NK-92 treated with Interleukin-12 subunit alpha and Interleukin-12 subunit beta, amount 100 ng/mL, for 24 hours (cell line): ENCODE data around the gene TMEM125.

Experiments used
- DNase-seq: peaks from one replicate; lab custom pipeline; 2025; lab: John Stamatoyannopoulos, UW

TMEM125 gene

DNA sequence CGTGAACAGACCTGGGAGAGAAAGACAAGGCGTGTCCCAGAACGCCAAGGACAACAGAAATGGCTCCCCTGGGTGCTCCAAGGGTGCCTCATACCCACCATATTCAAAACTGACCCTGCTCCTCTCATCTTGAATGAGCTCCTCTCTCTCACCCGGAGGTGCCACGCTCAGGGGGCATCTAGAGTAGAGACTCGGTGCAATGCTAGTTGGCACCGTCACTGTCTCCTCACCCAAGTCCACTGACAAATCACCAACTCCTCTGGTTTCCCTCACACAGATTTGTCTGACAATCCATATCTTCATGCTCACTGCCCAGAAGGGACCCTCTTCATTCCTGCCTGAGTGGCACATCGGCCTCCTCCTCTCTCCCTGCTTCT, 5.0 kb downstream of the TMEM125 start:
- DNase-seq = no peak

DNA sequence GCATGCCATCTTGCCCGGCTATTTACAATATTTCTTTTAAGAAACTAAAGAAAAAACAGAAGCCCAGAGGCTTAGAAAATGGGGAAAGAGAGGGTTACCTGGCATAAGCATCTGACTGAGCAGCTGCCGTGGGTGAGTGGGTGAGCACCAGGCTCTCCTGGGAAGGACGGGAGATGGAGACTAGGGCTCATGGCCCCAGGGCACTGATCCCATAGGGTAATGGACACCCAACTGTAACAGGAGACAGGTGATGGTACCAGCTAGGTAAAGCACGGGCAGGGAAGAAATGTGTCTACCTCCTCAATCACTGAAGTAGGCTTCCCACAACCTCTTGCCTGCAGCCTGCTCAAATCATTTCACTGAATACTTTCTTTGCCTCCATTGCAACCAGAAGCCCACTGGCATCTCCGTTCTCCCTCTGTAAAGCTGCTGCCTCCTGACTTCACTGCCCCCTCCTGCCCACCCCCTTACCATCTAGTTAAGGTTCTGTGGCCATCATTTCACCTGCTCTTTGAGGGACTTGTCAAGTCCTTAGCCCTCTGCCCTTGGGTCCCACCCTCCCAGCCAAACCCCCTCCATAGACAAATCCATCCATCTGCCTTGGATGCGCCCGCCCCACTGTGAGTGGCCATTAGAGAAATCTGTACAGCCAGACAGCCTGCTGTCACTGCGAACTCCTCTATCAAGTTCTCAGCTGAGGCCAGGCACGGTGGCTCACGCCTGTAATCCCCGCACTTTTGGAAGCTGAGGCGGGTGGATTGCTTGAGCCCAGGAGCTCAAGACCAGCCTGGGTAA, 6.2 kb downstream of the TMEM125 start:
- no peak for DNase-seq

DNA sequence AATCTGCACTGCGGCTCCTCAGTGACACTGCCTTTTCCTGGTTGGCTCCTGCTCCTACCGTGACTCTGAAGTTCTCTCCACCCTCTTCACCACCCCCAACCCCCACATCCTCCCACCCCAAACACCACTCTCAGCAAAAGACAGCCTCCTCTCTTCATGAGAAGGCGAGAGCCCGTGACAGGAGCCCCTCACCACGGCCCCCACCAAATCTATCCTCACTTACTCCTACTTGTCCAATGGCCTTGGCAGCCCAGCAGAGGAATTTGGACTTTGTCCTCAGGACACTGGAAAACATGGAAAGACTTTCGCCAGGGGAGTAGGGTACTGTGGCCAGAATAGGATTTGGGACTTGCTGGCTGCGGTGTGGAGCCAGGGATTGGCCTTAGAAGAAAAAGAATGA, 6.9 kb downstream of the TMEM125 start:
- DNase-seq = no peak

DNA sequence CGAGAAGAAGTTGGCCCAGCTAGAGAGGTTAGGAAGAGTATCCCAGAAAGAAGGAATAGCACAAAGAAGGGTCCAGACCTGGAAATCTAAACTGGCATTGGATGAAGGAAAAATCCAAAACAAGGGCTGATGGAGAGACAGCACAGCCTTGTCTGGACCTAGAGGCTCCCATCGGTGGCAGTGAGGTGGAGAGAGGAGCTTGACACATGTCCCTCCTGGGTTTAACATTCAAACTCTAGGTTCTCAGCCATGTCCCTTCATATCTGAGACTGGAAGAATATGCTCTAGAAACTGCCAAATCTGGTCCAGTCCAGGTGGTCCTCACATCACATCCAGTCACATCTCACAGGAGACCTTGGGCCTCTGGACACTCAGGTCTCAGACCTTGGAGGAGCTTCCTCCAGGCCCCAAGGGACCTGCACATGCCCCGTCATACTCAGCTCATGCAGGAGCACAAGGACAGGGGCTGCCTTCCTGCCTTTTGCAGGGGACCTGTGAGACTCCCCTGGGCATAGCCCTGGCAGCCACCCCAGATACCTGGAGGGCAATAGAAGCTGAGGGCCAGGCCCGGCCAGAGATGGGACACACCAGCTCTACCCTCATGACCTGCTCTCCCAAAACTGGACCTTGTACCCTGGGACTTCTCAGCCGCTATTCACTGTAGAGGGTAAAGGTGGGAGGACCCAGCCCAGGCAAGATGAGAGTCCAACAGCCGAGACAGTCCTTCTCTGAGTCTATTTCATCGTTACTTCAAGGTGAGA, 7.5 kb downstream of the TMEM125 start:
- no peak for DNase-seq

DNA sequence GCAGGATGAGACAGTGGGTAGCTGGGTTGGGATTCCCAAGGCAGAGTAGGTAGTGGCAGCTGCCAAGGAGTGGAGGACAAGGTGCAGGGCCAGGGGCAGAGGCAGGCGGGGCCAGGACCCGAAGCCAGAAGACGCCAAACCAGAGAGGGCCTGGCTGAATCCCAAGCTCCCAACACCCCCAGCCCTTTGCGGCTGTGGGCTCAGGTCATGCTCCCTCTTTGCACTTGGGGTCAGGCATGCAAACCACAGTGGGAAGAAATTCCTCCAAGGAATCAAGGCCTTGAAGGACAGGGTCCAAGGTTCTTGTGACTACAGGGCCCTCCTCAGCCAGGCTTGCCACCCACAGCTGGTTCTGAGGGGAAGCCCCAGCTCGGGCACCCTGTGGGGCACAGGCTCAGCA, 9.4 kb downstream of the TMEM125 start:
- no peak for DNase-seq

DNA sequence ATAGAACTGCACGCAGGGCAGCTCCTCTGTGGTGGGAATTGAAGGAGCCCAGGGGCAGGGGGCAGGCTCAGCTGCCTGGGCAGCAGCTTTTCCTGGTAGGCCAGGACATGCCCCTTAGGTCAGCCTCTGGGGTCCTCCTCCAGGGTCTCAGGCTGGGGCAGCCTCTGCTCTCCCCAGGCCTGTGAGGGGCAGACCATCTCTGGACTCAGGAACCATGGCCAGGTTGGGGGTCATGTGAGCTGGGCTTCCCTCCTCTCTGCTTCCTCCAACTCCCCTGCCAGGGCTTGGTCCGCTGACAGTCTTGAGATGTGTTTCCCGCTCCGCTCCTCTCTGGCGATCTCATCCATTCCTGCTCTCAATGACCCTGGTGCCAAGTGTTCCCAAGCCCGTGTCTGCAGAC, 9.9 kb downstream of the TMEM125 start:
- no peak for DNase-seq

DNA sequence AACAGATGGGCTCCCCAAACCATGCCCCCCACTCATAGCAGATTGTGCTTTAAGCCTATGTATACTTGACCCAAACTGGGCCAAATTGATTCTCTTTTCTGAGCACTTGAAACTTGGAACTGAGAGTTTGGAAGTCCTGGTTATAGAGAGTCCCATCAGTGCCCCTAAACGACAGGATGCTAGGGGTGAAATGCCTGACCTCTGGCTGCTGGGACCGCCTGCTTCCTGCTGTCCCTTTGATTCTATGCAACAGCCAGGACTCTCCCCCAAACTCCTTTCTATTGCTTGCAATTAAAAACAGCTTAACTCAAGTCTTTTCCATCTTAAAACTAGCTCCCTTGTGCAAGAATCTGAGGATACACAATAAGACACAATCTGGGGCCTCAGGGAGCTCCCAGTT, 10.9 kb downstream of the TMEM125 start:
- DNase-seq = no peak

DNA sequence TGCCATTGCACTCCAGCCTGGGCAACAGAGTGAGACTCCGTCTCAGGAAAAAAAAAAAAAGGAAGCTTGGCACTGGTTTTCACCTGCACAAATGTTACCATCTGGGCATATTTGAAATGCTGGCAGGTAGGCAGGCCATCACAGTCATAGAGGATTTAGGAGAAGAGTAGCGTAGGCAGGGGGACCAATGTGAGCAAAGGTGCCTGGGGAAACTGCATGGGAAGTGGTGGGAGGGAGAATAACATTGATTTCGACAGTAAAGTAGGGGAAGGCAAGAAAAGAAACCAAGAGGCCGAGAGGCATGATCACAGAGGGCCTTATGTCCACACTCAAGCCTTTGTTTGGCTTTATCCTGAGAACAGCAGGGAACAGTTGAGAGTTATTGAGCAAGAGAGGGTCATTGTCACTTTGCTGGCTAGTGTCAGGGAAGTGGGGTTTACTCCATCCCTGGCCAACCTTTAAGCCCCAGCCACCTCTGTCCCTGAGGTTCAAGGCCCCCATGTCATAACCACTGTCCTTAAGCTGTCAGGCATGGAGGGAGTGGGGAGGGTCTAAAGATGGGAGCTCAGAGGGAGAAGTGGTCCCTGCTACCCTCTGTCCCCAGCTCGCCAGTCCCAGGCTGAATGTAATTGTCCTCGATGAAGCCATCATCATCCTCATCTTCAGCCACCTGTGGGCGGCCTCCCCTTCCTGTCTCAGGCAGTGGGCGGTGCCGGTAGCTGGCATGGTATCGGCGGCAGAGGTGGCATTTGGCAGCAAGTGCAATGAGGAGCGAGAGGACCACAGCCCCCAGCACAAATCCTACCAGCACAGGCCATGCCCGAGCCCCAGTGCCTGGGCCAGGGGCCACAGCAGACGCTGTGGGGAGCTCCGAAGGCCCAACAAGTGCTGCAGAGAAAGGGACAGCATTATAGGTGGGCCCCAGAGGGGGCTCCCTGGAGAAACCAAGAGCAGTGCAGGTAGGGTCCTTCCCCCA, 12.7 kb downstream of the TMEM125 start:
- DNase-seq = no peak

DNA sequence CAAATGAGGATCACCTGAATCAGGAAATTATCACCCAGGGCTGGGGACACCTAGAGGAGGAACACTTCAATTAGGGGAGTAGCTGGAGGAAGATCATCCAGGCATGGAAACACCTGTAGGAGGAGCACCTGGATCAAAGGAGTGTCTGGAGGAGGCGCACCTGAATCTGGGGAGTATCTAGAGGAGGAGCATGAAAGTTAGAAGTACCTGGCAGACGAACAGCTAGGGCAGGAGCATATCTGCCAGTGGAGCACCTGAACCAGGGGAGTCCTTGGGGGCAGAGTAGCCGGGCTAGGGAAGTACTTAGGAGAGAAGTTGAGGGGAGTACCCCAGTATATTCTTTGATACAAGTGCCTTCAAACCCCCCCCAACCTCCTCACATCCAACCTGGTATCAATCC, 14.3 kb downstream of the TMEM125 start:
- DNase-seq = no peak

DNA sequence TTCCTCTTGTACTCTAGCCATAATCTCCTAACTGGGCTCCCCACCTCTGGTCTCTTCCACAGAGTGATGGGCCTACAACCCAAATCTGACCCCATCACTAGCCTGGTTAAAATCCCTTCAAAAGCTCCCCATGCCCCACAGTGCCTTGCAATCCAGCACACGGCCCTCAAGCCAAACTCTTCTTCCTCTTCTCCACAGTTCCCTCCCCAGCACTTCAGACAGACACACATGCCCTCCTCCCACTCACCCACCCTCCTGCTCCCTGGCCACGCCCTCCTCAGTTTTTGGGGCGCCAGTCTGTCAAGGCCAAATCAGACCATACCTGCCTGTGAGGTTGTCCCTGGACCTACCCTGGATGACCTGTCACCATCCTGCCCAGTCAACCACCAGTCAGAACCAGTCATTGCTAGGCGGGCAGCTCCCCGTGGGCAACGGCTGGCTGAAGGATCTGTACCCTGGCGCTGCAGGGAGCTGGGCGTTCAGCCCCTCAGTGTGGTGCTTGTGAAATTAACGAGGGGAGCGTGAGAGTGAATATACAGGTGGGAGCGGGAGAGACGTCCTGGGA, 14.8 kb downstream of the TMEM125 start:
- no peak for DNase-seq

DNA sequence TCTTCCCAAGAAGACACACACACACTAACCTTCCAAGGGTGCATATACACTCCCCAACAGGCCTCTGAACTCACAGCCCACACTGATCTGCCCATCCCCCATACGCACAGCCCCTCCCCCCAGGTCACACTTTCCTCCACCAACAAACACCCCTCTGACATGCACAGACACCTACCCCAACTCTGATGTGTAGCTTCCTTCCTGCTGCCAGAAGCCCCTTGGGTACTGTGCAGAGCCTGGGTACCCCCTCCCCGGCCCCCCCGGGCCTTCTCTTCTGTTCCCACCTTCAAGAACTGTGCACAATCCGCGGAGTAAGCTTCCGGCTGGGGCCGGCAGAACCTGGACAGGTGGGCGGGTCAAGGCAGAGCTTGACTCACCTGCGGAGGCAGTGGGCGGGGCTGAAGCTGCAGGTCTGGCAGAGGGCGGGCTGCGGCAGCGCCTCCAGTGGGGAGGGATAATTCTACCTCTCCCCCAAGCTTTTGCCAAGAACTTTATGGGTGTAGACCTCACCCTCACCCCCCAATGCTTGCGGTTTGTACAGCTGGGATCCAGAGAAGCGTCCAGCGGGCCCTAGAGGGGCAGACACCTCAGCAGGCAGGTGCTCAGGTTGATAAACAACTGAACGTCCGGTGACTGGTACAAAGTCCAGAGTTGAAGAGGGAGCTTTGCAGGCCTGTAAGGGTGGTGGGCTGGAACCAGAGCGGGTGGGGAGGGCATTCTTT, 15.6 kb downstream of the TMEM125 start, which contains the start of gene C1orf210:
TSS of gene C1orf210 (minus strand) at position 313 of the 722 bp plus-strand sequence. CDS start 2,311 bp downstream, outside the sequence.
- DNase-seq = no peak

DNA sequence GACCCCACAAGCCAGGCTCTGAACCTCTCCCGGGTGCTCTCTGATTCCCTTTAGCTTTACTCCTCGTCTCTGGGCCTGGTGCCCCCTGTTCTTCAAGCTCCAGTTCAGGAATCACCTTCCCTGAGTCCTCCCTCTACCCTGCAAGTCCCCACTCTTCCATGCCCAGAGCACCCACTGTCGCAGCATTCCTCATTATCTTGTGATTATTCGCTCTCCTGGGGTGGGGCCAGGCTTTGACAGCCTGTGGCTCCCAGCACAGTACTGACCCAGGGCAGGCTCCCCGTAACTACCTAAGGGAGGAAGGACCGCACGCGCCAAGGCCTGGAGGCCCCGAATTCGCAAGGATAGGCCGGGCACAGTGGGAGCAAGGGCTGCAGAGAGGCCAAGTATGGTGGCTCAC, 16.3 kb downstream of the TMEM125 start:
- DNase-seq = no peak

DNA sequence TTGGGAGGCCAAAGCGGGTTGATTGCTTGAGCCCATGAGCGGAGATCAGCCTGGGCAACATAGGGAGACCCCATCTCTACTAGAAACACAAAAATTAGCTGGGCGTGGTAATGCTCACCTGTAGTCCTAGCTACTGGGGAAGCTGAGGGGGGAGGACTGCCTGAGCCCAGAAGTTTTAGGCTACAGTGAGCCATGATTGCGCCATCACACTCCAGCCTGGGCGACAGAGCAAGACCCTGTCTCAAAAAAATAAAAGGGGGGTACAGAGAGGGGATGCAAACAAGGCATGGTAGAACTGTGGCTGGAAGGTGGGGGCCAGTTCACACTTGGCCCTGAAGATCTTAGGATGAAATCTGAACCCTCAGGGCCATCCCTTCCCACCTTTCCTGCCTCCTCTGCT, 16.8 kb downstream of the TMEM125 start:
- DNase-seq = no peak

DNA sequence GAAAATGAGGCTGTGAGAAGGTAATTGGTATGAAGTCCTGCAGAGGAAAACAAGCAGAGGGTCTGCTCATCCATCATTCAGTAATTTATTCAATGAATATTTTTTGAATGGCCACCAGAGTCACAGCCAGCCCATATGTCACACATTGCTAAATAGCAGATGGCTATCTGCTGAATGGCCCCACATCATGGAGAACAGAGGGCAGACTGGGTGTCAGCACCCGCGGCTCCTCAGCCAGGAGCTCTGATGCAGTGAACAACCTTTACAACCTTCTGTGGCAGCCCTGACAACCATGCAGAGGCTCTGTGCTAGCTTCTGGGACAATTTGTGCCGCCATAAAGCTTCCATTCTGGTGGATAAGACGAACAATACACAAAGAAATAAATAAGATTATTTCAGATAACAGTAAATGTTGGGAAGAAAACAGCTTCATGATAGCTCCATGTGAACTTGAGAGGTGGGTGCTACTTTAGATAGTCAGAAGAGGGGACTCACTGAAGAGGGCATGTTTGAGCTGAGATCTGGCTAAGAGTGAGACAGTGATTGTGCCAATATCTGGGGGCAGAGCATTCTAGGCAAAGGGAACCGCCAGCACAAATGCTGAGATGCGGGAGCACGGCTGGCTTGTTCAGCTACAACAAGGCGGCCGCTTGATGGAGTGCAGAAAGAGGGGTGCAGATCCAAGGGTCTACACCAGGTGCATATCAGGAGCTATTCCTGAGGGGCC, 18.4 kb downstream of the TMEM125 start:
- DNase-seq = no peak

DNA sequence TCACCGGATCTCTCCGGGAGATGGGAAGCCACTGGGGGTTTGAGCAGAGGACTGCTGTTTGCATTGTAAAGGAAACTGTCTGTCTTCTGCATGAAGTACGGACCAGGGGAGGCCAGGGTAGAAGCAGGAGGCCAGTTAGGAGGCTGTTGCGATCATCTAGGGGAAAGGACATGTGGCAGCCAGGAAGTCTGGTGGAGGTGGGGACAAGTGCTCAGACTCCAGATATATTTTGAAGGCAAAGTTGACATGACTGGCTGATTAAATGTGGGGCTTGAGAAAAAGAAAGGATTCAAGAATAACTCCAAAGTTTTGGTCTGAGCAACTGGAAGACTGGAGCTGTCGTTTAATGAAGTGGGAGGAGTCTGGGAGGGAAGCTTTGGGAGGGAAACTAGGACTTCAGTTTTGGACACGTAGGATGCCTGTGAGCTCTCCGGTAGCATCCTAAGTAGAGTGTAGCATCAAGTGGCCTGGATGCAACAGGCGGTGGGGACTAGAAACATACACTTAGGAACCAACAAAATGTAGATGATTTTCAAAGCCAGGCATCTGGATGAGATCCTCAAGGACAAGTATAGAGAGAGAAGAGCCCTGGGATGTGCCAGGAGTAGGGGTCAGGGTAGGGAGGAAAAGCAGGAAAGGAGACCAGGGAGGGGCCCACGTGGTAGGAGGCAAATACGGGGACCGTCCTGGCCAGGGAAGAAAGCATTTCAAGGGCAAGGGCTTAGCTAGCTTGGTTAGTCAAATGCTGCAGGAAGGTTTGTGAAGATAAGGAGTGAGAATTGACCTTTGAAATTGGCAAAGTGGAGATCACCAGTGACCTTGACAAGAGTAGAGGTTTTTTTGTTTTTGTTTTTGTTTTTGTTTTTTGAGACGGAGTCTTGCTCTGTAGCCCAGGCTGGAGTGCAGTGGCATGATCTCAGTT, 19.3 kb downstream of the TMEM125 start:
- DNase-seq = no peak

DNA sequence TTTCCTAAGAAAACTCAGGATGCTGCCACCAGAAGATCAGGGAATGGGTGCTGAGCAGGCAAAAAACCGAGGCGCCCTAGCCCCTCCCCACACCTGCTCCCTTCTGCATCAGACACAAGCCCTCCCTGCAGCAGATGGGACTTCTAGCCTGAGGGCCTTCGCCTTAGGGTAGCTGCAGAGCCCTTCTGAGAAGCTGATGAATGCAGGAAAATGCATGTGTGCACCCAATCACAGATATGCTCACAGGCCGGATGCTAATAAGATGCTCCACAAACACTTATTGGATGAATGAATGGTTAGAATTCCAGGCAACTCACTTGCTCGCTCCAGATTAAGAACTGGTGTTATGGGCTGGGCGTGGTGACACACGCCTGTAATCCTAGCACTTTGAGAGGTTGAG, 22.4 kb downstream of the TMEM125 start:
- DNase-seq = no peak

DNA sequence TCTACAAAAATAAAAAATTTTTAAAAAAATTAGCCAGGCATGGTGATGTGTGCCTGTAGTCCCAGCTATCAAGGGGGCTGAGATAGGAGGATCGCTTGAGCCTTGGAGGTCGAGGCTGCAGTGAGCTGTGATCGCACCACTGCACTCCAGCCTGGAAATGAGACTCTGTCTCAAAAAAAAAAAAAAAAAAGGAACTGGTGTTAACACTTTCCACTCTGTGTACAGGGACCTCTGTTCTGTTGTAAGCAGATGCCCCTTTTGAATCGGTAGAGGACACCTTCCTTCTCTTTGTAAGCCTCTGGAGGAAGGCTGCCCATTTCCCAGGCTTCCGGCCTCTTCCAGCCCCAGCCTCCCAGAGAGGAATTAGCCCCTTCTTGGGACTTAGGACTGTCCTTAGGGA, 22.9 kb downstream of the TMEM125 start:
- DNase-seq = no peak

DNA sequence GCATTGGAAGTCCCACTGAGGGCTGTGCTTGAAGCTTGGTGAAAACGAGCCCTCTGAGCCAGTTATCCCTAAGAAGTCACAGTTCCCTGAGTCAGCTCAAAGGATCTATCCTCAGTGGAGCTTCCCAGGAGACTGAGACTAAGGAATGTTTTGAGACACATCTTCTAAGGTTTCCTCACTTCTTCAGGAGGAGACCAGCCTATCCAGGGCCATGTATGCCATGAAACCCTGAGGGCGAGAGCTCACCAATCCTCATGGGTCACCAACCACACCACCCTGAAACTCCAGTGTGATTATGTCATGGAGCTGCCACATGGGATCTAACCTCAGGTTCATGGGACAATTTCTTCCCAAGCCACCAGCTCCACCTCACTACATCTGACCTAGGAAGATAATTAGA, 23.4 kb downstream of the TMEM125 start:
- no peak for DNase-seq
